Measurements from ENCODE around the gene PTPRN2. TPM values are rescaled to one million over a fixed set of nuclear protein-coding genes. Genes with fewer than 3 reads are reported as not detected.

PTPRN2 gene
- total RNA-seq, 2 experiments from 2014 or later = 0.70 TPM; not detected in 1

DNA sequence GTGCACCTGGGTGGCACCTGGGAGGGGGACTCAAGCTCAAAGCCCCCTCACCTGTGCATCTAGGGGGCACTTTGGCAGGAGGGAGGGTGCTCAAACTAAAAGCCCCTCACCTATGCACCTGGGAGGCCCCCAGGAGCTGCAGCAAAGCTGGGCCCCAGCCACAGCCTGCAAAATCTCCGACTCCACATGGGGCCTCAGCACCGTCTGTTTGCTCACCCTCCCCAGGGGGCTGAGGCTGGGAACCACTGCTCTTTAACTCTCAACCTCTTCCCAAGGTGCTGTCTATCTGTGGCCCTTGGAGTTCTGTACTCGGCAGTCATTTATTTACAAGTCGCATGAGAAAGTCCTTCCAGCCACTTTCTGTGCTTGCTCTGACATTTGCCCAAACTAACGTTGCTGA, 792.4 kb downstream of the PTPRN2 start:
- Histone ChIP-seq H3K79me2 (ENCODE audit: insufficient read depth, low read depth, low read length) (no peaks in the 10 kb centered on the region), H3K4me3 (ENCODE audit: low read depth, low read length, poor library complexity, severe bottlenecking) (no peak overlapping the region), H4K20me1 (ENCODE audit: insufficient read depth, low read length) (no peaks in the 10 kb centered on the region), H3K4me2 (ENCODE audit: low read length) (no peak overlapping the region), H3K4me1 (ENCODE audit: insufficient read depth, low read length, poor library complexity, severe bottlenecking) (no peaks in the 10 kb centered on the region), H3K9me2 (ENCODE audit: insufficient read depth, low read length) (no peaks in the 10 kb centered on the region), H3K9me3 (ENCODE audit: low read length) (no peaks in the 10 kb centered on the region), H3K27ac (ENCODE audit: low read depth, low read length, poor library complexity, severe bottlenecking) (no peak overlapping the region), H2AFZ (ENCODE audit: low read length) (no peak overlapping the region), H3K36me3 (ENCODE audit: insufficient read depth, low read length) (no peaks in the 10 kb centered on the region)
- no peak for DNase-seq (ENCODE audit: low spot score)
- CTCF ChIA-PET (ENCODE audit: unreplicated experiment) = no interaction called here
- TF ChIP-seq, protein P1, sequence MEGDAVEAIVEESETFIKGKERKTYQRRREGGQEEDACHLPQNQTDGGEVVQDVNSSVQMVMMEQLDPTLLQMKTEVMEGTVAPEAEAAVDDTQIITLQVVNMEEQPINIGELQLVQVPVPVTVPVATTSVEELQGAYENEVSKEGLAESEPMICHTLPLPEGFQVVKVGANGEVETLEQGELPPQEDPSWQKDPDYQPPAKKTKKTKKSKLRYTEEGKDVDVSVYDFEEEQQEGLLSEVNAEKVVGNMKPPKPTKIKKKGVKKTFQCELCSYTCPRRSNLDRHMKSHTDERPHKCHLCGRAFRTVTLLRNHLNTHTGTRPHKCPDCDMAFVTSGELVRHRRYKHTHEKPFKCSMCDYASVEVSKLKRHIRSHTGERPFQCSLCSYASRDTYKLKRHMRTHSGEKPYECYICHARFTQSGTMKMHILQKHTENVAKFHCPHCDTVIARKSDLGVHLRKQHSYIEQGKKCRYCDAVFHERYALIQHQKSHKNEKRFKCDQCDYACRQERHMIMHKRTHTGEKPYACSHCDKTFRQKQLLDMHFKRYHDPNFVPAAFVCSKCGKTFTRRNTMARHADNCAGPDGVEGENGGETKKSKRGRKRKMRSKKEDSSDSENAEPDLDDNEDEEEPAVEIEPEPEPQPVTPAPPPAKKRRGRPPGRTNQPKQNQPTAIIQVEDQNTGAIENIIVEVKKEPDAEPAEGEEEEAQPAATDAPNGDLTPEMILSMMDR (conservative IDR thresholded peaks at IDR 0.05; ENCODE audit: low read length) = no peak
- POLR2A ChIA-PET = no interaction called here
- intact Hi-C loops (cut with micrococcal nuclease; ENCODE audit: unreplicated experiment) = no loop called here
- no TSS peak for BruUV-seq (replicated peaks)

DNA sequence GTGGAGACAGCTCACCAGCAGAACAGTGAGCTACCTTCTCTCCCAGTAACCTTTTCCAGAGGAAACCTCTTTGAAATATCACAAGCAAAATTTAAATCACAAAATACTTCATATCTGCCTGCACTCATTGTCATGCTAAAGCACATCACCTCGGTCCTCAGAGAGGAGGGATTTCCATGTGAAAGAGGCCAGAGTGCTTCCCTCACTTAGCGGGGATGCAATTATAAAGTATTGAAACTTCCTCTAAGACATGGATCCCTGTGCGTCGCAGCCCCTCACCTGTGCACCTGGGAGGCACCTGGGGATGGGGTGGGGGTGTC, 792.9 kb downstream of the PTPRN2 start:
- no peak for DNase-seq (ENCODE audit: low spot score)
- H3K9me3 ChIP-seq (ENCODE audit: low read length) = no peaks in the 10 kb centered on the region
- intact Hi-C loops (cut with micrococcal nuclease; ENCODE audit: unreplicated experiment) = no loop called here
- no peak overlapping the region for H3K4me3 ChIP-seq (ENCODE audit: low read depth, low read length, poor library complexity, severe bottlenecking)
- H3K9me2 ChIP-seq (ENCODE audit: insufficient read depth, low read length) = no peaks in the 10 kb centered on the region
- H3K79me2 ChIP-seq (ENCODE audit: insufficient read depth, low read depth, low read length) = no peaks in the 10 kb centered on the region
- no peaks in the 10 kb centered on the region for H3K36me3 ChIP-seq (ENCODE audit: insufficient read depth, low read length)
- no TSS peak for BruUV-seq (replicated peaks)
- H3K27ac ChIP-seq (ENCODE audit: low read depth, low read length, poor library complexity, severe bottlenecking) = no peak overlapping the region
- no peak for TF ChIP-seq EZH2phosphoT487 (IDR thresholded peaks at IDR 0.05; ENCODE audit: borderline replicate concordance, low read depth, low read length)
- TF ChIP-seq, protein P1 (conservative IDR thresholded peaks at IDR 0.05; ENCODE audit: low read length) = no peak
- ChIA-PET POLR2A (no interaction called here), CTCF (ENCODE audit: unreplicated experiment) (no interaction called here)
- H3K4me1 ChIP-seq (ENCODE audit: insufficient read depth, low read length, poor library complexity, severe bottlenecking) = no peaks in the 10 kb centered on the region
- H2AFZ ChIP-seq (ENCODE audit: low read length) = no peak overlapping the region
- H4K20me1 ChIP-seq (ENCODE audit: insufficient read depth, low read length) = no peaks in the 10 kb centered on the region
- no peak overlapping the region for H3K4me2 ChIP-seq (ENCODE audit: low read length)

DNA sequence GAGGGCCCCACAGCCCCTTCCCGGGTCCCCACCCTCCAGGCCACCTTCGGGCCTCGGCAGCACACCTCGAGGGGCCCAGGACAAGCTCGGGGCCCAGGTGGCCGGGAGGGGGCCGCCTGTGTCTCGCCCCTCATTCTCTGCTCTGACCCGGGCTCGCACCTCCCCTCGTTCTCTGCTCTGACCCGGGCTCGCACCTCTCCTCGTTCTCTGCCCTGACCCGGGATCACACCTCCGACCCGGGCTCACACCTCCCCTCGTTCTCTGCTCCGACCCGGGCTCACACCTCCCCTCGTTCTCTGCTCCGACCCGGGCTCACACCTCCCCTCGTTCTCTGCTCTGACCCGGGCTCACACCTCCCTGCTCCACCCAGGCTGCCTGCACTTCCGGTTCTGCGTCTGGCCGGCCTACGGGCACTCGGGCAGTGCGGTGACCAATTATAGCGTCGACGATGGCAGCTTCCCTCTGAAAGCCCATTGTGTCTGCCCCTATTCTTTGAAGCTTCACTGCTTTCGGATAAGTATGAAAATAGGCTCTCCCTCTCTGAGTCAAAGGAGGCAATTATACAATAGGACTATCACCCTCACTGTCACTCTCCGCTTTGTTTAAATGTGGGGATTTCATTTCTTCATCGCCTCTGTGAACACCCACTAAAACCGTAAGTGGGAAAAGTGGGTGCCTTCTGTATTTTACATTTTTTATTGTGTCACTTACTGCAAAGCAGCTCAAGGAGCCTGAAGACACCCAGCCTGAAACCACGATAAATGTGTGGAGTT, 793.5 kb downstream of the PTPRN2 start:
- ChIA-PET CTCF (ENCODE audit: unreplicated experiment) (no interaction called here), POLR2A (no interaction called here)
- H2AFZ ChIP-seq (ENCODE audit: low read length) = no peak overlapping the region
- no peak overlapping the region for H3K4me3 ChIP-seq (ENCODE audit: low read depth, low read length, poor library complexity, severe bottlenecking)
- no peaks in the 10 kb centered on the region for H3K9me2 ChIP-seq (ENCODE audit: insufficient read depth, low read length)
- BruUV-seq (replicated peaks) = no TSS peak
- no peak for TF ChIP-seq EZH2phosphoT487 (IDR thresholded peaks at IDR 0.05; ENCODE audit: borderline replicate concordance, low read depth, low read length)
- TF ChIP-seq, protein P1 (conservative IDR thresholded peaks at IDR 0.05; ENCODE audit: low read length) = no peak
- H3K4me2 ChIP-seq (ENCODE audit: low read length) = no peak overlapping the region
- H4K20me1 ChIP-seq (ENCODE audit: insufficient read depth, low read length) = no peaks in the 10 kb centered on the region
- H3K4me1 ChIP-seq (ENCODE audit: insufficient read depth, low read length, poor library complexity, severe bottlenecking) = no peaks in the 10 kb centered on the region
- no peaks in the 10 kb centered on the region for H3K36me3 ChIP-seq (ENCODE audit: insufficient read depth, low read length)
- intact Hi-C loops (cut with micrococcal nuclease; ENCODE audit: unreplicated experiment) = no loop called here
- no peaks in the 10 kb centered on the region for H3K79me2 ChIP-seq (ENCODE audit: insufficient read depth, low read depth, low read length)
- no peak for DNase-seq (ENCODE audit: low spot score)
- no peaks in the 10 kb centered on the region for H3K9me3 ChIP-seq (ENCODE audit: low read length)
- no peak overlapping the region for H3K27ac ChIP-seq (ENCODE audit: low read depth, low read length, poor library complexity, severe bottlenecking)

Data from OCI-LY7 (cell line).